Bone marrow (tissue), 2 donors: ENCODE measurements around the gene NECAB3.
"Not testable (repeated sequence)": the region's sequence is repeated elsewhere in the genome, so short reads cannot be mapped to it uniquely, and the experiment has no call there.

Experiments used
- DNase-seq, 2 donors: peaks; one replicate each; lab custom pipeline; 2025; lab: John Stamatoyannopoulos, UW

The NECAB3 gene

DNA sequence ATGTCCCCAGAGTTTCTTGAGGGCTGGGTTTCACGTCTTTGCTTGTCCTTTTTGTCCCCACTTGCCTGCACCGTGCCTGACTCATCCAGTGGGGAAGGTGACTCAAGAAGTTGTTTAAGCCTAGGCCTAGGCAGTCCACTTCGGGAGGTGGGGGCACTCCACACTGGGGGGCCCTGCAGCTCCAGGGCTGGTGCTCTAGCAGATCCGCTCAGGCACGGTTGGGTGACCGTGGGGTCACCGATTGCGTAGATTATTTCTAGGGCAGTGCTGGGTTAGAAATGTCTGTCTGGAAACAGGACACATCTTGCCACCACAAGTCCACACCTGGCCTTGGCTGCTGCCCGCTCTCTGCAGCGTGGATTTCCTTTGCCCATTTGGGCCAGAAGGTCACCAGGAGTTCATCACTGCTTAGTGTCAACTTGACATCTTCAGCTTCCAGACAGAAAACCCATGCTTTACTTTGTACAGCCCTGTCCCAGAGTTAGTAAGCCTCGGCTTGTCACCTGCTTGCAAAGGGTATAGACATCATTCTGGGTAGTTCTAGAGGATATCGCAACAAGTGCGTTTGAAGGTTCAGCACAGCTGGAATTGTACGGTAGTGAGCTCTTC lies 25.7 kb downstream of the NECAB3 start:
- no peak for DNase-seq

DNA sequence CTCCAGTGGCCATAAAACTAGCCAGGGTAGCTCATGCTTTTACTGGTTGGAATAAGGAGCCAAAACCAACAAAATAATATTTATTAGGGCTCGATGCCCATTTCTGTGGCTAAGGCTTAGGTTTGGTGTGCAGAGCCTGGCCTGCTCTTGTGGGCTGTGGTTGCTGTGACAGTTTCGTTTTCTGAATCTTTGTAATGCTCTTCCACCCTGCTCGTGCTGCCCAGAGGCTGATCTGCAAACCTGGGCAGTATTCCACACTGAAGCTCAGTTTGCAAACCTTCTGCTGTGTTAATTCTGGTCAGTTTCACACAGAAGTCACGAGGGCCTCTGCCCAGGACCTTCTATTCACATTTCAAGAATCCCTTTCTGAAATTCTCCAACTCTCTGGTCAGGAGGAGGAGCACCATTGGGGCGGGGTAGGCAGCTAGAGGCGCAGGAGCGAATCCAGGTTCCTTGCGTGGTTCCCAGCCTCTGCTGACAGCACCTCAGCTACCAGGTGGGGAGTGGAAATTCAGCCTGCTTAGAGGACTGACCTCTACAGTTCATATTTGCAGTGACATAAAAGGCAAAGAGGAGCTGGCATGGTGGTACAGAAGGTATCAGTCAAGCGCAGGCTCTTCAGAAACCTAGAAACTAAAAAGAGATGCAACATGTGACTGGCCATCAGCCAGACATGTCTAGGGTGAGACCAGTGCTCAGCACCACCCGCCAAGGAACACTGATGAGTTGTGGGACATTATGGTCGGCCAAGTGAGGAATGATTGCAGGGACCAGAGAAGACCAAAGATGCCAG lies 26.4 kb downstream of the NECAB3 start:
- DNase-seq: no peak

DNA sequence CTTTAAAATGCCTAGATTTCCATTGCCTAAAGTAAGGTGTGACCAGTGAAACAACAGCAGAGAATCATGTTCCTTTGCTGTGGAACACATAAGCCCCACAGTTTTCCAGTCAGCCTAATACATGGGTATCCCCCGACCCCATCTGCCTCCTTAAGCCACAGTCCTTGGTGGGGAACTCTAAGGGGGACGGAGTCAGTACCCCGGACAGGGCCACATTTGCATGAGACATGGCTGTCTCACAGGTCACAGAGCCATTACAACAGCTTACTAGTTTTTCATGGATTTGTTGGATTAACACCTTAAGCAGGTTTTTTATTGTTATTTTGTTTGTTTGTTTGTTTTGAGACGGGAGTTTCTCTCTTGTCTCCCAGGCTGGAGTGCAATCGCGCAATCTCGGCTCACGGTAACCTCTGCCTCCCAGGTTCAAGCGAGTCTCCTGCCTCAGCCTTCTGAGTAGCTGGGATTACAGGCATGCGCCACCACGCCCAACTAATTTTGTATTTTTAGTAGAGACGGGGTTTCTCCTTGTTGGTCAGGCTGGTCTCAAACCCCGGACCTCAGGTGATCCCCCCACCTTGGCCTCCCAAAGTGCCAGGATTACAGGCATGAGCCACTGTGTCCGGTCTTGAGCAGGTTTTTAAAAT lies 27.1 kb downstream of the NECAB3 start:
- DNase-seq: not testable (repeated sequence)

DNA sequence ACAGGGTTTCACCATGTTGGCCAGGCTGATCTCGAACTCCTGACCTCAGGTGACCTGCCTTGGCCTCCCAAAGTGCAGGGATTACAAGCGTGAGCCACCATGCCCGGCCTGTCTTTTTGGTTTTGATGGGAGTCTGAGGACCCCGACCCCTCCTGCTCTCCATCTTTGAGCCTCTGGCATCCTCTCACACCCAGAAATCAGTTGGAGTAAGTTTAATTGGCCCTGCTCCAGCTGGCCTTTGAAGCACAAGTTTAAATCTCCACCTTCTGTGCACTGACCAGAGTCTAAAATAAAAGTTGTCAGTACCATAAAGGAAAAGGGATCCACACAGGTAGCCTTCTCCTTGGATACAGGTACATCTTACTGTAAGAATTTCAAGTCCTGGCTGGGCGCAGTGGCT lies 28.0 kb downstream of the NECAB3 start:
- no peak for DNase-seq

DNA sequence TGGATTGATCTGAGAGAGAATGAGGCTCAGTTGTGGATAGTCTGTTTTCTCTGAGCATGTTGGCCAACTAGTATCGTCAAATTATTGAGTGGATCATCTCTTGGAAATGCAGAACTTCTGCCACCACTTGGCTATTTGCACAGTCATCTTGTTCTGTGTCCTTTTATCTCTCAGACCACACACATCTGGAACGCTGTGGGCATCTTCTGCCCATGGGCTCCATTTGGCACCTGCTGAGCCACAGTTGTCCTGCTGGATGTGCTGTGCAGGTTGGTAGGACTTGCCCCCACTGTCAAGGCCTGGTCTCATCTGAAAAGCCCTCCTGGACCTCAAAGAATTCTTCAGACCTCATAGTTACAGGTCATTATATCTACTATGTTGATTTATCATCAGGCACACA lies 28.8 kb downstream of the NECAB3 start:
- no peak for DNase-seq

DNA sequence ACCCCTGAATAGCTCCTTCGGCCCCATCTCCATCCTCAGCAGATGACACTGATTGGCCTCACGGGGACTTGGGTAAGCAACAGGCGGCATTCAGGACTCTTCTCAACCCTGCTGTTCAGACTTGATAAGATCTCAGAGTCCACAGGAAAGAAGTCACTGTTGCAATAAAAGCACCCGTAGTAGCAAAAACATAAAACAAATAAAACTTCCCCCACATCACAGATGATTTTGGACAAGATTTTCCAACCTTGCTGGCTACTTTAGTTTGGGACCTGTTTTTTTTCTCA lies 29.2 kb downstream of the NECAB3 start:
- DNase-seq: no peak

DNA sequence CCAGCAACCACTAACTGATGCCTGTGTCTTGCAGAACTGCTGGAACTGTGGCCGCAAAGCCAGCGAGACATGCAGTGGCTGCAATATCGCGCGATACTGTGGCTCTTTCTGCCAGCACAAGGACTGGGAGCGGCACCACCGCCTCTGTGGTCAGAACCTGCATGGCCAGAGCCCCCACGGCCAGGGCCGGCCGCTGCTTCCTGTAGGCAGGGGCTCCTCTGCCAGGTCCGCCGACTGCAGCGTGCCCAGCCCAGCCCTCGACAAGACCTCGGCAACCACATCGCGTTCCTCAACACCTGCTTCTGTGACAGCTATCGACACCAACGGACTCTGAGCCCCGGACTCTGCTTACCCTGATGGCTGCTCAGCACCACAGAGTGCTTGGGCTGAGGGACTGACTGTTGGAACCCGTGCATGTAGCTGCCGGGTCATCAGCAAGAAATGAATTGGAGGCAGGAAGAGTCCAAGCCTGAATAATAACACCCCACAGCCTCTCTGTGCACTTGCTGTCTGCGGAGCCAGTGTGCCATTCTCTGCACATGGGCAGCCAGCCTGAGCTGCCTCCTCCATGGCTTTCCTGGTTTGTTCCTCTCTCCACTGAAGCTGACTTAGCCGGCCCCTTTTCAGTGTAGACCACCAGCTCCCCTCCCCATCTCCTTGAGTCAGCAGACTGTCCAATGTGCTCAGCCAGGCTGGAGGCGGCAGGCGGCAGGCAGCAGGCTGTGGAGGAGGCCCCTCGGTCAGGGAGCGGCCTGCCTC lies 29.7 kb downstream of the NECAB3 start:
- DNase-seq: no peak

DNA sequence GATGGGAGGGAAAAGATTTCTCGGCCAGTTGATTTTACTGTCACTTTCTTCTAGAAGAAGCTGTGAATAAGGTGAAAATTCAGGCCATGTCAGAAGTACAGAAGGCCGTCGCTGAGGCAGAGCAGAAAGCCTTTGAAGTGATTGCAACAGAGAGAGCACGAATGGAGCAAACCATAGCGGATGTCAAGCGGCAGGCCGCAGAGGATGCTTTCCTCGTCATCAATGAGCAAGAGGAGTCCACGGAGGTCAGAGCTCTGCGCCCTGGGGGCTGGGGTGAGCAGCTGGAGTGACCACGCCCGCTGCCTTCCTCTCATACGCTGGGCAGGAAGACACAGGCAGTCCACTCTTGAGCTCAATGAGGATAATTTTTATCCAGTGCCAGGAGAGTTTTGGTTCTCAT lies 33.9 kb downstream of the NECAB3 start:
- no peak for DNase-seq

DNA sequence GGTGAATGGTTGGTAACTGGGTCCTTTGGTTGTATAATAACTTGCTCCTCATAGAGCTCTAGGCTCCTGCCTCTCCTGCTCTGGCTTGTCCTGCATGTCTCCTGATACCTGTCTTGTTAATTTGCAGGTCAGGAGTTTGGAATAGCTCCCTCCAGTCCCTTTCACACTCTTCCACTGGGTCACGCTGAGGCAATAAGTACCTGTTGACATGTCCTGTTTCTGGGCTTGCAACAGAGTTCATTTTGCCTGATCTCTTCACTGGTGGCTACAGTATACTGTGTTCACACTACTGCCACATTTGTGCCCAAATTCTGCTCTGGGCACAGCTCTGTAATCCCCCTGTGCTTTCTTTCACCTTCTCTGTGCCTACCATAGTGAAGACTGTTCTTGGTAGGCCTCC lies 37.5 kb downstream of the NECAB3 start:
- DNase-seq: no peak

DNA sequence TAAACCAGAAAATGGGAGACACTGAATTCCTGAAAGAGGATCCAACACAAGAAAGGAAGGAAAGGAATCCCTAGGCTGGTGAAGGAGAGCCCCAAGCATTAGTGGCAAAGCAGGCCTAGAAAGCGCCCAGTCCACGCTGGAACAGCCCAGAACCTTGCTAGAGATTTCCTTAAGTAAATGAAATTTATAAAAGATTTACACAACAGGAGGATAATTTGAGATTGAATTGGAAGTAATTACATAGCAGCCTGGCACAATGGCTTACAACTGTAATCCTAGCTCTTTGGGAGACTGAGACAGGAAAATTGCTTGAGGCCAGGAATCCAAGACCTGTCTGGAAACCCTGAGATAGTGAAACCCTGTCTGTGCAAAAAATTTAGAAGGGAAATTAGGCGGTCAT lies 38.9 kb downstream of the NECAB3 start:
- DNase-seq: no peak

DNA sequence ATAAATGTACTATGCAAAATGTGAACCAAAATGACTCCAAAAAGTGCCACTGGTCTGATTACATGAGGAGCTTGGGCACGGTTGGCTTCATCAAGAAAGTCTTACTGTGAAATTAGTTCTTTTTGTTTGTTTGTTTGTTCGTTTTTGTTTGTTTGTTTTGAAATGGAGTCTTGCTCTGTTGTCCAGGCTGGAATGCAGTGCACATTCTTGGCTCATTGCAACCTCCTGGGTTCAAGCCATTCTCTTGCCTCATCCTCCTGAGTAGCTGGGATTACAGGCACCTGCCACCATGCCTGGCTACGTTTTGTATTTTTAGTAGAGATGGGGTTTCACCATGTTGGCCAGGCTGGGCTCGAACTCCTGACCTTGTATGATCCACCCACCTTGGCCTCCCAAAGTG lies 42.3 kb downstream of the NECAB3 start:
- DNase-seq: not testable (repeated sequence)

DNA sequence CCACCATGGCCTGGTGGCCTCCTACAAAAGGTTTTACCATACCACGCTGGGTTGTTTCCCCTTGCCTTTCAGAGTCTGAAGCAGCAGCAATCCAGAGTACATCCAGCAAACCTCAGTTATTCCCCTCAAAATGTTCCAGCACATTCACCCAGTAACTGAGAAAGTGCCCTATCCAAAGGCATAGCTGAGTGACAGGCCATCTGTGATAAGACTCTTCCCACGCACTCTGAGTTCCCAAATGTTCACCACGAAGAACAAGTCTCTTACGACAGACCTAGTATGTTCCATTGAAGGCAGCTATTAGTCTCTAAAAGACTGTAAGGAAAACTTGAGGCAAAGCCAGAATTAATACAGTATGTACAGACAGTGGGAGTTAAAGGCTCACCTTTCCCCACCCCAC lies 43.7 kb downstream of the NECAB3 start:
- no peak for DNase-seq

DNA sequence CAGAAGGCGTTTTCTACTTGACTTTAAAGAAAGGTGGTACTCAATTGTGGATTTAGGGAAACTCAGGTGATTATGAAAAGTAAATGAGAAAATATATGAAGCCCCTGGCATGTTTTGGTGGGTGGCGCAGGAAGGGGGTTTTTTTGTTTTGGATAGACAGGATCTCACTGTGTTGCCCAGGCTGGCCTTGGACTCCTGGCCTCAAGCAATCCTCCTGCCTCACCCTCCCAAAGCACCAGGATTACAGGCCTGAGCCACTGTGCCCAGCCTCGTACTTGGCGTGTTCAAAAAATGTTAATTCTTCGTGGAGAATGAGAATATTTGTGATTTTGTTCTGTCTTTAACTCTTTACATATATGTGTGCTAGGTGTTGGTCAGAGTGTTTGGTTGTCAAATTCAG lies 44.2 kb downstream of the NECAB3 start:
- DNase-seq: no peak

DNA sequence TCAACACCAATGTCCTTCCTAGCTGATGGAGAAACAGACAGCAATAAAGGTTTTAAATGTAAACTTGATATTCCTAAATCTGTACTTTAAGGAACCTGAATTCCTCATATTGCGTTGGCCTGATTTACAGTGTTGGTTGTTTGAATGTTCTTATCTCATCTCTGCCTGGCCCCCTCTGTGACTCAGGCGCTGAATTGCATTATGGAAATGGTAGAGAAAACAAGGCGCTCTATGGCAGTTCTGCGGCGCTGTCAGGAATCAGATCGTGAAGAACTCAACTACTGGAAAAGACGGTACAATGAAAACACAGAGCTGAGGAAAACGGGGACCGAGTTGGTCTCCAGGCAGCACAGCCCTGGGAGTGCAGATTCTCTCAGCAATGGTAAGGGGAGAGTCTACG lies 44.7 kb downstream of the NECAB3 start:
- DNase-seq: no peak

DNA sequence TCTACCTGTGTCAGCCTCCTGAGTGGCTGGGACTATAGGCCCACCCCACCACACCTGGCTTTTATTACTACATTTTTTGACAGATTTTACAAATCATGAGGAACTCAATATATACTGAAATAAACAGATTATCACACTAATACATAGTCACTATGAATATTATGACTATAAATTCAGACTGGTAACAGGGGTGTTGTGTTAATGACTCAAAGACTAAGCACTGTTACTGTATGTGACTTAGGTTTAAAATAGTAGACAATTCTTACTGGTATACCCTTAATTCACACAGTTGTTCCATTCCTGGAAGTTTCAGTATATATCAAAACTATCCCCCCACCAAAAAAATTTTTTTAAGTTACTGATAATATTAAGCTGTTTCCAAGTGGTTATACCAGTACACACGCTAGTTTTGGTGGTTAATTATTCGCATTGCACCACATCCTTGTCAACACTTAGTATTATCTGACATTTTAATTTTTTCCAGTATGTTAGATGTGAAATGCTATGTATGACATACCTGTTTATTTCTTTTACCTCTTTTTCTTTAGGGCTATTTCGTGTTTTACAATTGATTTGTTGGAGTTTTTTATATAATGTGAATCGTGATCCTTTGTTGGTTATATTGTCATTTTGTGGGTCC lies 46.5 kb downstream of the NECAB3 start:
- DNase-seq: no peak

DNA sequence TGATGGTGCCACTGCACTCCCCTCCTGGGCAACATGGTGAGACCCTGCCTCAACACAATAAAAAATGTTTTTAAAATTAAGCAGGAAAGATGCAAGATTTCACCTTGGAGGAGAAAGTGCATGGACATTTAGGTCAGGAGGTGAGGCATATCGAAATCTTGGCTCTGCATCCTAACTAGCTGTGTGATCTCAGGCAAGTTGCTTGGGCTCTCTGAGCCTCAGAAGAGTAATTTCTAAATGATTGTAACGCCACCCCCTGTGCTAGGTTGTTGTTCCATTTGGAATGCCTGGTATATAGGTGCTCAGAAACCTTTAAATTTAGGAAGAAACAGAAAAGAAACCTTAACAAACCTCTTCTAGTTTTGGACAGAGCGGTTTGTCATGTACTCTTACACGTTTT lies 48.0 kb downstream of the NECAB3 start:
- DNase-seq: no peak

DNA sequence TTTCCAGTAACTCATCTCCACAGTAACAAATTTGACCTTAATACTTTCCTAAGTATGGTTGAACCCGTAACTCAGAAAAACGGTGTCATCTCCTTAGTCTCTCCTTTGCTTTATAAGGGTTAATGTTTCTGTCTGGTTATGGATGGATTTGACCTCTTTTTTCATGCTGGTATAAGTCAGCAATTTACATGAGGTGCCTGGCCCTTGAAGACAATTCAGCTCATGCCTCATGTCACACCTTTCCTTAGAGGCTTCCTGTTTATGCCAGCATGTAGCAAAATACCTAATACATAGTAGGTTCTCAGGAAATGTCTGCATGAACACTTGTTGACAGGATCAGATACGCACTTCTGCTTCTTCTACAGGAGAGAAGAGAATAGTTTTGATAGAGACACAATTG lies 49.8 kb downstream of the NECAB3 start:
- no peak for DNase-seq

DNA sequence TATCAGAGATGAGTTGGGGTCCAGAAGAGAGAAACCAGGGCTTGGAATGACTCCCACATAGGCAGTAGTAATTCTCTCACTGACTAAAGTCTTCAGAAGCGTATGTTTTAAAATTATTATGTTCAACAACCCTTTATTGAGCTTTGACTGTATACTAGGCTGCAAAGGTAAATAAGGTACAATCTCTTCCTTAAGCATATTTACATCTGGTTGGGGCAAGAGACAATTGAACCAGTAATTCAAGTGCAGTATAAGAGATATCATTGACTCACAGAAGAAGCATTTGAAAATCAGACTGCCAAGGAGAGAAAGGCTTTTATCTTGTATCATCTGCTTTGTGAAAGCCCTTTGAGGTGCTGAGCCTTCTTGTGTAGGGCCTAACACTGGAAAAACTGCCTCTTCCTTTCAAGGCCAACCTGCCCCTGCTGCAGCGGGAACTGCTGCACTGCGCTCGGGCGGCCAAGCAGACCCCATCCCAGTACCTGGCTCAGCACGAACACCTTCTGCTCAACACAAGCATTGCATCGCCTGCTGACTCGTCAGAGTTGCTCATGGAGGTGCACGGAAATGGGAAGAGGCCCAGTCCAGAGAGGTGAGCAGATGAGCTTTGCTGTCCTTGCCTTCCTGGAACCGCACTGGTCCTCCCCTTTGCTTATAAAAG lies 51.4 kb downstream of the NECAB3 start:
- DNase-seq: no peak

DNA sequence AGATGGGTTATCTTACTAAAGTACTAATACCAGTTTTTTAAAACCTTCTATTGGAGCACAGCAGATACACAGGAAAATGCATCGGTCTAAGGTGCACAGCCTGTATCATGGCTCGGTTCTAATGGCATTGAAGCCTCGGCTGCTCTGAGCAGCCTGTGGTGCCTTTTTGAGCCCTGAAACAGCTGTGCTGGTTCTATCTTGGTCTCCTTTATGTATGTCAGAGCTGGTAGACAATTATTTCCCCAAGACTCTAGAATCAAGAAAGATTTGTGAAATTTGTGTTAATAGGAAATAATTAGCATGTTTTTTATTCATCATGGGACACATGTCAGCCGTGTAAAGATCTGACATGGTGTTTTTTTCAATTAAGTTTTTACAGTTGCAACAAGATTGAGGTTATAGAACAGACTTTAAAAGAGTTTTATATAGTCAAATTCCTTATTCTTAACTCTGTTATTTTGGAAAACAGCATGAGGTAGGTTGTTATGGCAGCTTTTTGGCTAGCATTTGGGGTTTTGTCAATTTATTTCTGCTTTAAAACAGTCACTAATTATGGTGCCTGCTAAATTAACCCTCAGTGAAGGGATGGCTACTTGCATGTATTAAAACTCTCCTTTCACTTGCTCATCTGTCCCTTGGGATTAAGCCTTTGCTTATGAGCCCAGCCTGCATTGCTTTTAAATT lies 52.4 kb downstream of the NECAB3 start:
- DNase-seq: no peak

DNA sequence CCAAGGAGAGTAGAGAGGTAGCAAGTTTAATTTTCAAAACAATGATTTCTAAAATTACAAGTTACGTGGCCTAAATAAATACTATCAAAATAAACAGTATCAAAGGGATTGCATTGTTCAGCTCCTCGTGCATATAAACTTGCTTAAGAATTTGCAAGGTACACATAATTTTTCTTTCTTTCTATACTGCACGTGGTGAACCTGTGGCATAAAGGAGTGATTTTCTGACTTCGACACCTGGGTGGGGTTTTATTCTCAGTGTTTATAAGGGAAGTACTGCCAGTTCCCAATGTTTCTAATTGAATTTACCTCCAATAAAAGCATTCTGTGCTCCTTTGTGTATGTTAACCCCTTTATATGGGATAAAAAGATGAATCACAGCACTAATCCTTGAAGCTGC lies 62.2 kb downstream of the NECAB3 start:
- DNase-seq: no peak

DNA sequence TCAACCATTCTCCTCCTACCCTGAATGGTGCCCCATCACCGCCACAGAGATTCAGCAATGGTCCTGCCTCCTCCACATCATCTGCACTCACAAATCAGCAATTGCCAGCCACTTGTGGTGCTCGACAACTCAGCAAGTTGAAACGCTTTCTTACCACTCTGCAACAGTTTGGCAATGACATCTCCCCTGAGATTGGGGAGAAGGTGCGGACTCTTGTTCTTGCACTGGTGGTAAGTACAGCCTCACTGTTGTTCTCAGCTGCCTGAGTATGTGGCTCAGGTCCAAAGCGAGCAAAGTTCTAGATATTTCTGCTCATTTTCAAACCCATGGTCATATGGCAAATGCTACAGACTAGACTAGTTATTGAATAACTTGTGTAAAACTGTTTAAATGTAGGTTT lies 63.1 kb downstream of the NECAB3 start:
- no peak for DNase-seq
